Karpas-422 (cell line): ENCODE measurements around the gene ANKS1A. TPM values are rescaled to one million over a fixed set of nuclear protein-coding genes. Genes with fewer than 3 reads are reported as not detected.

Experiments
- DNase-seq: peaks from one replicate; pipeline ENCODE4 v3.0.0-alpha.2; 2015
- H2AFZ ChIP-seq: fragments of 200-600 bp; sonication (generic); 2 replicates; pipeline ENCODE4 v1.6.1; 2014; ENCODE audit warnings: antibody characterized with exemption, low read length, mixed read lengths
- H3K27ac ChIP-seq: fragments of 200-600 bp; sonication (generic); 2 replicates; pipeline ENCODE4 v1.5.1; 2014; ENCODE audit warnings: mild to moderate bottlenecking, low read length, moderate library complexity
- H3K27me3 ChIP-seq: fragments of 200-600 bp; sonication (generic); 2 replicates; pipeline ENCODE4 v1.6.1; 2014; ENCODE audit warnings: low read length, mixed read lengths
- H3K36me3 ChIP-seq: fragments of 200-600 bp; sonication (generic); 2 replicates; pipeline ENCODE4 v1.6.1; 2014; ENCODE audit warnings: low read length, mixed read lengths; ENCODE audit not compliant: insufficient read depth
- H3K4me1 ChIP-seq: fragments of 200-600 bp; sonication (generic); 2 replicates; pipeline ENCODE4 v1.6.1; 2014; ENCODE audit warnings: mild to moderate bottlenecking, low read length, mixed read lengths
- H3K4me2 ChIP-seq: fragments of 200-600 bp; sonication (generic); 2 replicates; pipeline ENCODE4 v1.6.1; 2014; ENCODE audit warnings: low read length, low read depth, mild to moderate bottlenecking; ENCODE audit not compliant: poor library complexity, severe bottlenecking
- H3K4me3 ChIP-seq: fragments of 200-600 bp; sonication (generic); 2 replicates; pipeline ENCODE4 v1.5.1; 2014; ENCODE audit warnings: mild to moderate bottlenecking, antibody characterized with exemption, low read length, mixed read lengths
- H3K79me2 ChIP-seq: fragments of 200-600 bp; sonication (generic); 2 replicates; pipeline ENCODE4 v1.6.1; 2014; ENCODE audit warnings: mild to moderate bottlenecking, low read length, mixed read lengths
- H3K9ac ChIP-seq: fragments of 200-600 bp; sonication (generic); 2 replicates; pipeline ENCODE4 v1.6.0; 2014; ENCODE audit warnings: low read length
- H3K9me2 ChIP-seq: fragments of 200-600 bp; sonication (generic), shearing (Covaris generic); replicated peaks from 2 replicates; pipeline ENCODE4 v1.6.0; 2014; ENCODE audit warnings: mild to moderate bottlenecking, low read length, moderate library complexity; ENCODE audit not compliant: insufficient read depth
- H3K9me3 ChIP-seq: fragments of 300-700, 200-600 bp; sonication (generic); 2 replicates; pipeline ENCODE4 v1.6.1; 2014; ENCODE audit warnings: low read length, mixed read lengths
- H4K20me1 ChIP-seq: fragments of 200-600 bp; sonication (generic); 2 replicates; pipeline ENCODE4 v1.6.1; 2014; ENCODE audit warnings: mild to moderate bottlenecking, antibody characterized with exemption, low read length, low read depth; ENCODE audit not compliant: insufficient read depth
- total RNA-seq: library from RNA; depleted of rRNA; stranded (reverse); fragments of >200 nt; shearing (Covaris generic); gene quantifications from 2 replicates; pipeline ENCODE4 v1.2.3, GENCODE V29; 2014; ENCODE audit warnings: low replicate concordance

The ANKS1A gene
- total RNA-seq, 1 experiment from 2014 or later, result 7.0 TPM

DNA sequence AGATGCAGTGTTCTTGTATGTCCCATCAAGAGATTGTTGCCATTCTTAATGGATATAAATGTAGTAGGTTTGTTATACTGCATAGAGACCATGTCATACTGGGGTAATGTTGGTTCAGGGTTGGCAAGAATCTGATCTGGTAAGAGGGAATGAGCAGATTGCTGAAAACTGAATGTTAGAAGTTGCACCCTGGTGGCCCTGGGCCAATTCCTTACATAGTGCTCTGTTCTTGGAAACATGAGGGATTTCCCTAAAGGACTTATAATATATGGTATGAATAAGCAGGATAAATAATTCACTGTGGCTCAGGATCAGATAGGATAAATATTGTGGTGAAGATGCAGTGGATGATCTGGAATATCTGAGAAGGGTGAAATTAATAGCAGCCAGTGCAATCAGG is 70.2 kb downstream of the ANKS1A start:
- no peaks in the 10 kb centered on the region for H3K9me2 ChIP-seq
- H3K79me2 ChIP-seq, result peaks cover 11% of the 10 kb centered on the region
- H3K27ac ChIP-seq, result no peak overlapping the region

DNA sequence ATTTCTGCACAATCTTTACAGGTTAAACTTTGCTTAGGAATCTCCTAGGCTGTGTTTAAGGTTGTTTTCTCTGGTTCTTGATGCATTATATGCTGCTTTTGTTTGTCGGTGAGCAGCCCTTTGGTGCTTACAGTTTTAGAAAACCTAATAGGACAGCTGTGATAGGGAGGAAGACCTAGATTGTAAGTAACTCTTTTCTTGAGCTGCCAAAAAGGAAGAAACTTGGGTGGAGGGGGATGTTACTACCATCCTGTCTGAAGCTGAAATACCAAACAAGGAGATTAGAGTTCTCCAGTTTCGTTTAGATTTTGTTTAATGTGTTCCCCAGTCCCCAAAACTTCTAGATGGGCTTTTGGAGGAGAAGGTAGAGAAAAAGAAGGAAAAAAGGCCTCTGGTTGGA is 72.0 kb downstream of the ANKS1A start:
- Histone ChIP-seq H3K36me3 (no peaks in the 10 kb centered on the region), H3K79me2 (peaks cover 18% of the 10 kb centered on the region), H3K4me2 (no peak overlapping the region), H3K4me3 (no peak overlapping the region), H3K9me2 (no peaks in the 10 kb centered on the region), H3K4me1 (peaks cover 6% of the 10 kb centered on the region; the same call in 1 of the 2 replicates), H3K27ac (no peak overlapping the region), H3K27me3 (no peaks in the 10 kb centered on the region), H3K9me3 (no peaks in the 10 kb centered on the region), H4K20me1 (peaks cover 25% of the 10 kb centered on the region), H3K9ac (no peak overlapping the region), H2AFZ (no peak overlapping the region)
- no peak for DNase-seq

More for the DNA sequence above, 70.2 kb downstream of the ANKS1A start:
- H3K36me3 ChIP-seq, result no peaks in the 10 kb centered on the region
- H3K4me3 ChIP-seq, result no peak overlapping the region
- H3K27me3 ChIP-seq, result no peaks in the 10 kb centered on the region
- peaks cover 25% of the 10 kb centered on the region for H4K20me1 ChIP-seq
- no peak overlapping the region for H3K9ac ChIP-seq
- no peak overlapping the region for H3K4me2 ChIP-seq
- H3K4me1 ChIP-seq, result peaks cover 14% of the 10 kb centered on the region
- no peak overlapping the region for H2AFZ ChIP-seq
- no peaks in the 10 kb centered on the region for H3K9me3 ChIP-seq
- DNase-seq, result no peak

DNA sequence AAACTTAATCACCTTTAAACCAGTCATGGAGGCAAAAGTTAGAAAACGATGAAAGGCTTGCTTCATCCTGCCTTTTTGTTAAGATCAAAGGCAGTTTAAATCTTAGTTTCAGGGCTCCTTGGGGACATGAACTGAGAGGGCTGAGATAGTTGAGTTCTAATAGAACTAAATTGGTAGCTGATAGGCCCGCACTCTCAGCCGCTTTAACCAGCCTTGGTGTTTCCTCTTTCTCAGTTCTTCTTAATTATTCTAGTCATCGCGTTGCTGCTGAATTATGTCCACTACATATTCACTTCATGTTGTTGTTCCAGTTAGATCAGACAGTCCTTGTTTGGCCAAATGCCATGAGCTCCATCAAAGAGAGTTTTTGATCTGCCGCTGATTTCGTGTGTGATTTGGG is 72.5 kb downstream of the ANKS1A start:
- peaks cover 14% of the 10 kb centered on the region for H3K79me2 ChIP-seq
- H3K4me3 ChIP-seq, result no peak overlapping the region
- H3K4me2 ChIP-seq, result no peak overlapping the region
- no peak overlapping the region for H2AFZ ChIP-seq
- no peak overlapping the region for H3K27ac ChIP-seq
- peaks cover 24% of the 10 kb centered on the region for H4K20me1 ChIP-seq
- no peak overlapping the region for H3K9ac ChIP-seq
- no peak for DNase-seq
- no peaks in the 10 kb centered on the region for H3K27me3 ChIP-seq
- H3K9me2 ChIP-seq, result no peaks in the 10 kb centered on the region
- H3K36me3 ChIP-seq, result no peaks in the 10 kb centered on the region
- no peaks in the 10 kb centered on the region for H3K9me3 ChIP-seq
- 0 out of 2 replicates have a peak, but pooled peaks cover 2% of the 10 kb centered on the region for H3K4me1 ChIP-seq

DNA sequence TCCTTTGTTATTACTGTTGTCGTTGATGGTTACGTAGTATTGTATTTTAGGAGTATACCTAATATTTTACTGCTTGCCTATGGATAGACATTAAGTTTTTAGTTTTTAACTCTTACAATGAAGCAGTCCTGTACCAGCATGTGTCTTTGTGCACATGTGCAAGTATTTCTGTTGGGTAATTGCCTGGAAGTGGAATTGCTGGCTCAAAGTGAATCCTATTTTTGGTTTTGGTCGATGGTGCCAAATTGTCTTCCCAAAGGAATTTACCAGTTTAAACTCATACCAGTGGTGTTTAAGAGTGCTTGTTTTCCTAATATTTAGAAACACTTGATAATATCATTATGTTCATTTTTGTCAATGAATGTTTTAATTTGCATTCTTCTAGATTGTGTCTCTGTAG is 75.5 kb downstream of the ANKS1A start:
- DNase-seq, result no peak
- peaks cover 9% of the 10 kb centered on the region; the same call in 1 of the 2 replicates for H4K20me1 ChIP-seq
- H3K79me2 ChIP-seq, result peaks cover 14% of the 10 kb centered on the region
- no peaks in the 10 kb centered on the region for H3K9me2 ChIP-seq
- H3K9ac ChIP-seq, result no peak overlapping the region
- H3K27ac ChIP-seq, result no peak overlapping the region
- H3K4me3 ChIP-seq, result no peak overlapping the region
- no peak overlapping the region for H2AFZ ChIP-seq
- H3K4me1 ChIP-seq, result no peaks in the 10 kb centered on the region
- H3K4me2 ChIP-seq, result no peak overlapping the region
- no peaks in the 10 kb centered on the region for H3K9me3 ChIP-seq
- no peaks in the 10 kb centered on the region for H3K36me3 ChIP-seq
- no peaks in the 10 kb centered on the region for H3K27me3 ChIP-seq

DNA sequence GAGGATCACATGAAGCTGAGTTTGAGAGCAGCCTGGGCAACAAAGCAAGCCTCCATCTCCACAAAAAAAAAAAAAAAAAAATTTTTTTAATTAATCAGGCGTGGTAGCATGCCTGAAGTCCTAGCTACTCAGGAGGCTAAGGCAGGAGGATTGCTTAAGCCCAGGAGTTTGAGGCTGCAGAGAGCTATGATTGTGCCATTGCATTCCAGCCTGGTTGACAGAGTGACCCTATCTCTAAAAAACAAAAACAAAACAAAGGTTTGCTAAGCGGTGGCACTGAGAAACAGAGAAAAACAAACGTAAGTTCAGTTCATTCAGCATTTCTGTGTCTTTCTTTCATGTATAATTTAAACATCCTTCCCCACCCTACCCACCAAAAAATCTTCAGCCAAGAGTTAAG is 78.4 kb downstream of the ANKS1A start:
- Histone ChIP-seq H3K9me3 (no peaks in the 10 kb centered on the region), H3K4me3 (no peak overlapping the region), H3K4me1 (no peaks in the 10 kb centered on the region), H4K20me1 (no peaks in the 10 kb centered on the region), H3K36me3 (no peaks in the 10 kb centered on the region), H3K9ac (no peak overlapping the region), H3K4me2 (no peak overlapping the region), H3K79me2 (peaks cover 14% of the 10 kb centered on the region), H3K9me2 (no peaks in the 10 kb centered on the region), H3K27me3 (no peaks in the 10 kb centered on the region), H3K27ac (no peak overlapping the region), H2AFZ (no peak overlapping the region)
- DNase-seq, result no peak

DNA sequence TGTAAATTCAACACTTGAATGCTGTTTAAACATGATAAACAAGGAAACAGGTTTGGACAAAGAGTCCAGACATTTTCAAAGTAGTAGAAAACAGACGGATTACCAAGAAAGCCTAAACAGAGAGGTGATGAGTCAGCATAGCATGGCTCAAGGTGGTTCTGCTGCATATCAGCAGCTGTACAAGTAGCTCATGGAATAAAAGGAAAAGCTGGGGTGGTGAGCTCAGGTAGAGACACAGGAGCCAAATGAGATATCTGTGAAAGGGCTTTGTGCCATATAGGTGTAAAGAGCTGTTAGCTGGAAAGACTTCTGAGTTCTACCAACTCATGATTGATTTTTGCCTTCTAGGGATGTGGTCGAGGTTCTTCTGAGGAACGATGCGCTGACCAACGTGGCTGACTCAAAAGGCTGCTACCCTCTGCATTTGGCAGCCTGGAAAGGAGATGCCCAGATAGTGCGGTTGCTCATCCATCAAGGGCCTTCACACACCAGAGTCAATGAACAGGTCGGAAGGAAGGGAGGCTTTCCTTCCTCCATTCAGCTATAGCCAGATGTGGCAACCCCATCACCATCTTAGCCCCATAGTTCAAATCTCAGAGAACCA is 80.7 kb downstream of the ANKS1A start:
- Histone ChIP-seq H3K9me2 (no peaks in the 10 kb centered on the region), H3K9ac (no peak overlapping the region), H3K4me3 (no peak overlapping the region), H3K4me1 (no peaks in the 10 kb centered on the region), H3K36me3 (no peaks in the 10 kb centered on the region), H3K79me2 (peaks cover 6% of the 10 kb centered on the region), H3K9me3 (no peaks in the 10 kb centered on the region), H3K4me2 (no peak overlapping the region), H4K20me1 (no peaks in the 10 kb centered on the region), H3K27ac (no peak overlapping the region), H2AFZ (no peak overlapping the region), H3K27me3 (no peaks in the 10 kb centered on the region)
- no peak for DNase-seq

DNA sequence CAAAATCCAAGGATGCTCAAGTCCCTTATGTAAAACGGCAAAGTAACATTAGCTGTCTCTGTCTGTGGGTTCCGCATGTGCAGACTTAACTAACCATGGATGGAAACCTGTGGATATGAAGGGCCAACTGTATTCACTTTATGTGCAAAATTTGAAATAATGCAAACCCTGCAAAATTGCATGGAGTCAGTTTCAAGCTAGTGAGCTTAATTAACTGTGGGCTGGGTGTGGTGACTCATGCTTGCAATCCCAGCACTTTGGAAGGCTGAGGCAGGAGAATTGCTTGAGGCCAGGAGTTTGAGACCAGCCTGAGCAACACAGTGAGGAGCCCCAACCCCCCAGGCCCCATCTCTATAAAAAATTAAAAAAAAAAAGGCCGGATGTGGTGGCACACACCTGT is 81.4 kb downstream of the ANKS1A start:
- no peak overlapping the region for H2AFZ ChIP-seq
- no peak overlapping the region for H3K4me3 ChIP-seq
- H3K9me2 ChIP-seq, result no peaks in the 10 kb centered on the region
- no peak overlapping the region for H3K9ac ChIP-seq
- H3K9me3 ChIP-seq, result no peaks in the 10 kb centered on the region
- no peak for DNase-seq
- H3K27me3 ChIP-seq, result no peaks in the 10 kb centered on the region
- no peaks in the 10 kb centered on the region for H3K36me3 ChIP-seq
- H3K27ac ChIP-seq, result no peak overlapping the region
- H3K4me2 ChIP-seq, result no peak overlapping the region
- H4K20me1 ChIP-seq, result no peaks in the 10 kb centered on the region
- H3K79me2 ChIP-seq, result peaks cover 4% of the 10 kb centered on the region; the same call in 1 of the 2 replicates
- H3K4me1 ChIP-seq, result no peaks in the 10 kb centered on the region

DNA sequence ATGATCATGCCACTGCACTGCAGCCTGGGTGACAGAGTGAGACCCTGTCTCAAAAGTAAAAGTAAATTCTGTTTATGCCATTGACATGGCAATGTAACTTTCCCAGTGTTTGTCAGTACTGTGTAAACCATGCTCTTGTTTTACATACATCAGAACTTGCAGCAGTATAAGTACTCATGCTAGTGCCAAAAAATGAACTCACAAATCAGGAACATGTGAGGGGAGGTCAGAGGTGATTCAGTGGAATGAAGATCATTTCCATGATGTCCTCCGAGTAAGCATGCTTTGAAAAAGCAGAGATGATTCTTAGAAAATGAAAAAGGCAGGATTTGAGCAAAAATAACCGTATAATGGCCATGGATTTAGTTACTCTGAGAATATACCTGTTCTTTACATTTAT is 81.9 kb downstream of the ANKS1A start:
- Histone ChIP-seq H3K4me3 (no peak overlapping the region), H3K36me3 (no peaks in the 10 kb centered on the region), H3K79me2 (peaks cover 2% of the 10 kb centered on the region; the same call in 1 of the 2 replicates), H3K27me3 (no peaks in the 10 kb centered on the region), H3K4me2 (no peak overlapping the region), H3K9ac (no peak overlapping the region), H3K27ac (no peak overlapping the region), H2AFZ (no peak overlapping the region), H3K9me2 (no peaks in the 10 kb centered on the region), H3K4me1 (no peaks in the 10 kb centered on the region), H3K9me3 (no peaks in the 10 kb centered on the region), H4K20me1 (no peaks in the 10 kb centered on the region)
- DNase-seq, result no peak
